HG02798 (cell line): ENCODE data around the gene PTGES2.
"Not testable (repeated sequence)": the region's sequence is repeated elsewhere in the genome, so short reads cannot be mapped to it uniquely, and the experiment has no call there.

Experiments used
- ATAC-seq: cut with Tn5 transposase; IDR thresholded peaks from one replicate; pipeline ENCODE4 v1.9.1; 2021; ENCODE audit warnings: mild to moderate bottlenecking; ENCODE audit not compliant: unreplicated experiment, poor library complexity

PTGES2 gene

DNA sequence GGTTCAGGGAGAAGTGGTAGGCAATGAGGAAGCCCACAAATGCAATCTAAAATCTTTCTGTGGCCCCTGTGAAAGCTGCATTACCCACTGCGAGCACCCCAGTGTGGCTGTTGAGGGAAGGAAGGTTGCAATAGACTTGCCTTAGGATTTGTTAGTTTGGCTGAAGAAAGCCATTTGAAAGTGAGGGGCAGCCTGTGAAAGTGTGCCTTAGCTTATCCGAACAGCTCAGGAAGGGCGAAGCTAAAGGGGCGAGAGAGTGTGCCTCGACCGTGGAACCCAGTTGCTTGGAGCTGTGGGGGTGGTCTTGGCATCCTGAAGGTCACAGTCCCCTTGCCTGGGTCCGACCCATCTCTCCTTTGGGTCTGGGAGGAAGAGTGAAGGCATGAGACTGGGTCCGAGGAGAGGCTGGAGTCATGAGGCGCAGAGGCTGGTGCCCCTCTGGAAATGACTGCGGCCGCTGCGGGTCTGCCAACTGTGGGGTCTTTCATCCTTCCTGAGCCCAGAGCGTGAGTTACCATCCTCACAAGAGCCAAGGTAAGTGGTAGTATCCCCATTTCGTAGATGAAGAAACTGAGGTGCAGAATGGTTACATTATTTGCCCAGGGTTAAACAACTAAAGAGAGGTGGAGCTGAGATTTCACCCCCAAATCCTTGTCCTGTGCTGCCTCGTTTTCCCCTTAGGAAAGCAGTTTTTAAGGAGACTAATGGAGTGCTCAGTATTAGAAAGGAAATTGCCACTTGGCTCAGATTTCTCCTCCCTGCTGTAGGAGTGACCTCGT lies 35.1 kb downstream of the PTGES2 start:
- no peak for ATAC-seq

DNA sequence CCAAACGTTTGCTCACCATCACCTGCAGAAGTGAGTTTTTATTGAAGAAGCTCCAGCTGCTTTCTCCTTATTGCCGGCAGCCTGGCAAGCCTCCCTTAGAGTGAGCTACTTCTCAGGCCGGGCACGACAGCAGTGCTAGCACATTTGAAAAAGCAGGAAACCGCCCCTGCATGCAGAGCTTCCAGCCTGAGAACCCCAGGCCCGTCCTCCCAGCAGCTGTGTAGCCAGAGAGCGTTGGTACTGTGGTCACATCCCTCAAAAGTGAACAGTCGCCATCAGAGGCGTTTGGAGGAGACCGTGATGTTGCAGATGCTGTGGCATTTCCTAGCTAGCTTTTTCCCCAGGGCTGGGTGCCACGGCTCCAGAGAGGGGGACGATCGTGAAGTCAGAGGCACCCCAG lies 36.0 kb downstream of the PTGES2 start:
- no peak for ATAC-seq

DNA sequence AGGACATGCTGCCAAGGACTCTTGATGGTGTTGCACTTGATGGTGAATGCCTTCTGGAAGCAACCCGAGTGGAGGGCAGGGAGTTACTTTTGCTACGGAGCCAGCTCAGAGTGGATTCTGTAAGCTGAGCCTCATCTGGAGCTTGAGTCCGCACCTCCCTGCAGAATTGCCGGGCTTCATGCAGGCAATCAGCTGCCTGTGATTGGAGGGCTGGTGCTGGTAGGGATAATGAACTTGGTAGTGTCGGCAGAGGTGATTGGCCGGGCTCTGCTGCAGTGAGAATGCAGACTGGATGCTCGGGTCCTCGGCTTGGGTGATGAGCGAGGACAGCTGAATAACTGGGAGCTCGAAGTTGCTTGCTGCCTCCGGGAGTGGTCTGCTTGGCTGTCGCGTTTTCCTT lies 36.4 kb downstream of the PTGES2 start:
- no peak for ATAC-seq

DNA sequence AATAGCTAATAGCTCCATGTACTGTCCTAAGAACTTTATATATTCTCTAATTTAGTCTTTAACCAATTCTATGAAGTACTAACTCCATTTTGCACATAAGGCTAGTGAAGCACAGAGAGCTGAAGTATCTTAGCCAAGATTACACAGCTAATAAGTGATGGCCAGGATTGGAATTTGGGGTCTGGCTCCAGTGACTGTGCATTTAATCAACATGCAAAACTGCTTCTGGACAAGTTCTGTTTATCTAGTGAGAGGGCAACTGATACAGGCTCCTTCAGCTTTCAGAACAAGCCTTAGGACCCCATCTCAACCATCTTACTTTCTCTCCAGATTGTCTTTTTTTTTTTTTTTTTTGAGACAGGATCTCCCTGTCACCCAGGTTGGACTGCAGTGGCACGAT lies 38.2 kb downstream of the PTGES2 start:
- no peak for ATAC-seq

DNA sequence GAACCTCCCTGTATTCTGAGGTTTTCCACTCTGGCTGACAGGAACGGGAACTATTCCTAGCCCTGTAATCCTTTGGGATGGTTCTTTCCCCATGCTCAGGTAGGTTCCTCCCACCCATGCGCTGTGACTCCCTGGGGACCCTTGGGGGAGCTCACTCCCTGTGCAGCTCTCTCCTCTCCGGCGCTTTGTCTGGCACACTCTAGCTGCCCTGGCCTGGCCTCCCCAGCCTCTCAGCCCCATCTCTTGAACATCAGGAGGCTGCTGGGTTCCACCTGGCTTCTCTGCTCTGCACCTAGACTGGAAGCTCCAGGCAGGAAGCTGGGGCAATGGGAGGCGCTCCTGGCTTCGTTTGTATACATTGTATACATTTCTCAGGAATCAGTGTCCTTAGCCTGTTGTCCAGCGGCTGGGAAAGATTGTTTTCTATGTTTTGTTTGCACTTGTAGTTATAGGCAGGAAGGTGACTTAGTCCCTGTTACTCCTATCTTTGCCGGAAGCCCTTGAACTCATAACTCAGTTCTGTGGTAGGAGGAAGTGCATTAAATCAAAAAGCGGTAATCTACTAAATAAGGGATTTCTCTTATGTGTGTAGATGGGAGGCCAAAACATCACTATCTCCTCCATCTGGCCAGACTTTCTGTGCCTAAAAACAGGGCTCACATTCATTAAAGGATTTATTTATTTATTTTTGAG lies 39.1 kb downstream of the PTGES2 start:
- no peak for ATAC-seq

DNA sequence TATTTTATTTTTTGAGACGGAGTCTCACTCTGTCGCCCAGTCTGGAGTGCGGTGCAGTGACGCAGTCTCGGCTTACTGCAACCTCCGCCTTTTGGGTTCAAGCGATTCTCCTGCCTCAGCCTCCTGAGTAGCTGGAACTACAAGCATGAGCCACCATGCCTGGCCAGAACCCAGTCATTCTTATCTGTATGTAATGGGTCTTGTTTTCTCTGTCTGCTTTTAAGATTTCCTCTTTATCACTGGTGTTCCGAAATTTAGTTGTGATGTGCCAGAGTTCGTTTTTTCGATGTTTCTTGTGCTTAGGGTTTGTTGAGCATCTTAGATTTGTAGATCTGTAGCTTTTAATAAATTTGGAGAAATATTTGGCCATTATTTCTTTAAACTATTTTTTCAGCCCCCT lies 40.3 kb downstream of the PTGES2 start:
- no peak for ATAC-seq

DNA sequence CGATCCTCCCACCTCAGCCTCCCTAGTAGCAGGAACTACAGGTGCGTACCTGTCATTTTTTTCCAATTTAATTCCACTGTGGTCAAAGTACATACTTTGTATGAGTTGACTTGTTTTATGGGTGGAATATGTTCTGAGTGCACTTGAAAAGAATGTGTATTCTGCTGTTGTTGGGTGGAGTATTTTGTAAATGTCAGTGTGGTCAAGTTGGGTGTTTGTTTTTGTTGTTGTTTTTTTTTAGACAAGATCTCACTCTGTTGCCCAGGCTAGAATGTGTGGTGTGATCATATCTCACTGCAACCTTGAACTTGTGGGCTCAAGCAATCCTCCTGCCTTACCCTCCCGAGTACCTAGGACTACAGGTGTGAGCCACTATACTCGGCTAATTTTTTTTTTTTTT lies 41.6 kb downstream of the PTGES2 start:
- no peak for ATAC-seq

DNA sequence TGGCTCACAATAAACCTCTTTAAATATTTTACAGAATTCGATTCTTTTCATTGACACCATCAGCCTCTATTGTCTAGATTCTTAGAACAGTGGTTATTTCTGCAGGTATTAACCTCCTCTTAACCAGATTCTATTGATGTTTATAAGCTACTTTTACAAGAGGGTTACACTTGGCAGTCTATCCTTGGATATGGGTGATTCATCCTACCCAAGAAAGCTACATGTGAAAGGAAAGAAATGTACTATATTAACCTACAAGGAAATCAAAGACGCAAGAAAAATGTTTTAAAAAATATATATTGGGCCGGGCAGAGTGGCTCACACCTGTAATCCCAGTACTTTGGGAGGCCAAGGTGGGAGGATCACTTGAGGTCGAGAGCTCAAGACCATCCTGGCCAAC lies 42.8 kb downstream of the PTGES2 start:
- no peak for ATAC-seq

DNA sequence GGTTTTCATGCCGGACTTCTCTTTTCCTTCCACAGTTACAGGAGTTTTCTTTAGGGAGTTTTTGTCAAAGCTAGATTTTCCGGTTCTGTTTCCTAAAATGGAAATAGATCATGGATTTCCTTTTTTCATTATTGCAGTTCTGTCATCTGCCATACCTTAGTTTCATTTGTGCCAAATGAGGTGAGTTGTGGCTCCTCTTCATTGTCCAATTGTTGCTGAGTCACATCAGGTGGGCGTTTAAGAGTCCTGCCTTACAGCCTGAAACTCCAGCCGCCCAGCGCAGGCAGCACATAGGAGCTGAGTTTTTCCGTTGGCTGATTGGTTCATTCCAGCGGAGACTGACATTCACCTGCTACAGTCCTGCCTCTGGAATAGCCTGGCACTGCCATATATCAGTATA lies 45.4 kb downstream of the PTGES2 start:
- ATAC-seq, result no peak

DNA sequence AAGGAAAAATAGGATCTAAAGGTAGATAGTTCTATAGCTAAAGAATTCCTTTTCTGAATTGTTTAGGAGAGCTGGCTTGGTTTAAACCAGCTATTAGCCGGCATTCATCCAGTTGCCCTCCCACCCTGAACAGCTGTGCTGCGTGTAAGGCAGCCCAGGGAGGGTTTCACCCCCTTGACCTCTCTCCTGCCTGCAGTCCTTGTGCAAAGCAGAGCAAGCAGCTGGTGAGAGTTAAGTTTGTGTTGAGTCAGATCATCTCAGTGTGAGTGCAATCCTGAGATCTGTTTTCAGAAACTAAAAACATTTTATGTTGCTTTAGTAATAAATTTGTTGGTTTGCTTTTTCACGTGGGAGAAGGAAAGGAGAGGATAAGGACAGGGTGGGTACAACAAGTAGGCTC lies 46.5 kb downstream of the PTGES2 start:
- ATAC-seq, result no peak

DNA sequence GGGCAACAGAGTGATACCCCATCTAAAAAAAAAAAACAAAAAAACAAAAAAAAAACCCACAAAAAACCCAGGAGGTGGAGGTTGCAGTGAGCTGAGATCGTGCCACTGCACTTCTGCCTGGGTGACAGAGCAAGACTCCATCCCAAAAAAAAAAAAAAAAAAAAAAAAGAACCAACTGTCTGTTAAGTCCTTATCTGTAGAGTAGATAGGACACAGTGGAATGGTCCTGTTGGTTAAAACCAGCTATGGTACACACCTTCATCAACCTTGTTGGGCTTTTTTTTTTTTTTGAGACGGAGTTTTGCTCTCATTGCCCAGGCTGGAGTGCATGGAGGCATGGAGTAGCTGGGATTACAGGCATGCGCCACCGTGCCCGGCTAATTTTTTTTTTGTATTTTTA lies 47.3 kb downstream of the PTGES2 start:
- ATAC-seq, result no peak

DNA sequence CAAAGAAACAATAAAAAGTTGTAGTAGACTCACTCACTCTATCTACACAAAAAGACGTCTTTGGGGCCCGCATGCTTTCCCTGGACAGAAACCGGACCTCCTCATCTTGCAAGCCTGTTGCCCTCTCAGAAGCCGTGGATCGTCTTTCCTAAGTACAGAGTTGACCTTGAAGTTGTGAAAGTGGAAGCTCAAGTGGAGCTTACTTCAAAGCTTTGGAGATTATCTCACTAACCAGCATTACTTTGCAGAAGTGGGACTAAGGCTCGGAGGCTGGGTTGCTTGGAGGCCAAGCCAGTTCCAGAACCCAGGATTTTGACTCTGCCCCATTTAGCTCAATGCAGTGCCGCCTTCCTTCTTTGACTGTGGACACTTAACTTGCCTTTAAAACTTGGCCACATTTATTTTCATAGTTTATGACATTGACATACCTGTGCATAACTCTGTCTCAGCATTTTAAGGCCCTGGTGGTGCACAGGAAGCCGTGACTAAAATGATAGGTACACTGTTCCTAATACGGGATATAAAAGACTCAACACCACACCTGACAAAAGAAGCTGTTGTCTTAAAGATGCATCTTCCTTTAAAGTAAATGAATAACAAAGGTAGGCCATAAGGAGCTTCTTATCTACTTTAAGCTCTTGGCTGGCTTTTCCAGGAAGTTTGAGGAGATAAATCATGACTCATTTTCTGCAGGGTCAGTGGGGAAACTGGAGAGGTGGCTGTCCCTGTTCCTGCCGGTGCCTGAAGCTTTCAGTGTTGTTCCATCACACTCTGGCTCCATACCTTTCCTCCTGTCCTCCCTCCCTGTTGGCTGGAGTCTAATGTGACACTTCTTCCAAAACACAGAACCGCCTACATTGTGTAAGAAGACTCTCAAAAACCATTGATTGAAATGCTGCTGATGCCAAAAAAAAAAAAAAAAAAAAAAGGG lies 48.8 kb downstream of the PTGES2 start:
- ATAC-seq, result no peak

DNA sequence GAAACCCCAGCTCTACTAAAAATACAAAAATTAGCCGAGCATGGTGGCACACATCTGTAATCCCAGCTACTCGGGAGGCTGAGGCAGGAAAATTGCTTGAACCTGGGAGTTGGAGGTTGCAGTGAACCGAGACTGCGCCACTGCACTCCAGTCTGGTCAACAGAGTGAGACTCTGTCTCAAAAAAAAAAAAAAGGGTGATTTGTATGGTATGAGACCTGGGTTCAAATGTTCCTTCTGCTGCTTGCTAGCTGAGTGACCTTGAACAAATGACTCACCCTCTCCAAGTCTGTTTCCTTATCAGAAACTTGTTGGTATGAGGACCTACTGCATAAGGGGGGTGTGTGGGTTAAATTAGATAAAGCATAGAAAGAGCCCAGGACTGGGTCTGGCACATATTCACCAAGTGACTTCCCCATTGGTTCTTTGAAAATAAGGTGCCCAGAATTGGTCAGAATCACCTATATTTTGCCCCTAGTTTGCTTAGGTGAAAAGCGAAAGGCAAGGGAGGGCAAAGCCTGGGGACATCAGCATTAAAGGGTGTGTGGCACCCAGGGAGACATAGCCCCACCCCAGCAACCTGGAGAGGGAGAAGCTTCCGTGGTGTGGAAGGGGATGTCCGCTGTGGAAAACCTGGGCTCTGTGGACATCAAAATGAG lies 49.6 kb downstream of the PTGES2 start:
- ATAC-seq, result no peak

DNA sequence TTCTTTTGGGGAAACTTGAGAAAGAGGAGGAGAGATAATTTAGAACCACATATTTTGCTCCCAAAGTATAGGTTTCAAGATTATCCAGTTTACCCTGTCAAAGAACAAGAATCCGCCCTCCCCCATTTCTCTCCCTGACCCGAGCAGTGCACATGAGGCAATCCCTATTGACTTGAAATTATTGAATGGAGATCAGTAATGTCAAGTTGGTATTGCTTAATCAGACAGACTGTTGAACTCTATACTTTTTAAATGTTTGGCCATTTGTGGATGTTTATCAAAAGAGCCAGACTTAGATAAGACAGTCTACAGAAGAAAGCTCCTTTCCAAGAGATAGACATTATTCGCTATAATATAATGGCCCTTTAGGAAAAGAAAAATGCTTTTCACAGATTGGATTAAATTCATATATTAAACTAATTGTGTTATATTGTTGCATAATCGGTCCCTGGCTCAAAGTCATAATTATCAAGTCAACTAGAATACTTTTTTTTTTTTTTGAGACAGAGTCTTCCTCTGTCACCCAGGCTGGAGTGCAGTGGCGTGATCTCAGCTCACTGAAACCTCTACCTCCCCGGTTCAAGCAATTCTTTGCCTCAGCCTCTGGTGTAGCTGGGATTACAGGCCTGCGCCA lies 54.2 kb downstream of the PTGES2 start:
- no peak for ATAC-seq

DNA sequence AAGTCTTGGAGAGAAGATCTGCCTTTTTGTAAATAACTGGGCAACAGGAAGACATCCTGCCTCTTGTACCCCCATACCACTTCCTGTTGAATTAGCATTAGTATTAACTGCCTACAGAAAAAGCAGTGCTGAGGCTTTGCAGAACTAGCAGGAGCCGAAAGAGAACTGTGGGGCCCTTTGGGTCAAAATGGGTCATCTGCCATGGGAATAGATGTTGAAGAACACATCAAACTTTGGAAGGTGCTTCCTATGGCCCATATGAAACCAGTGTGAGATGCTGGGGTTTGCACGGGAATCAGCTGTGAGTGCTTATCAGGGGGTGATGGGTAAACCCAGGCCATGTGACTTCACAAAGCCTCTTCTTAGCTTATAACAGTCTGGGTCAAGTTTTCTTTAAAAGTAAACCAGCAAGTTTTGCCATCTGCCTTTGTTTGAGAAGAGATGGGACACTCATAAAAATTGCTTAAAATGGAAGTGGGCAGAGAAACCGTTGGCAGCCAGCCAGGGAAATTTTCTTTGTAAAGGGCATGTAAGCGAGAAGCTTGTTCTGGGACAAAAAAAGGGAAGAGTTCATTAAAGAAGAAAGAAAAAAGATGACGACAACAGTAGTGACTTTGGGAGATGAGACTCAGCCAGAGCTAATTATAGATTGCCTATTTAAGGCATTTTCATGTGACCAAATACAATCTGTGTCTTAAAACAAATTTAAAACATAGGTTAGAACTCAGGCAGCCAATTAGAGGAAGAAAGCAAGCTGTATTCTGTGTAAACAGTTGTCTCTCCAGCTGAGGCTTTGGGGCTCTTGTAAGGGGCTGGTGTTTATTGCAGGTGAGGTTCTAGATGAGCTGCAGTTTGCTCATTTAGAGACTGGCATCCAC lies 55.1 kb downstream of the PTGES2 start:
- no peak for ATAC-seq

DNA sequence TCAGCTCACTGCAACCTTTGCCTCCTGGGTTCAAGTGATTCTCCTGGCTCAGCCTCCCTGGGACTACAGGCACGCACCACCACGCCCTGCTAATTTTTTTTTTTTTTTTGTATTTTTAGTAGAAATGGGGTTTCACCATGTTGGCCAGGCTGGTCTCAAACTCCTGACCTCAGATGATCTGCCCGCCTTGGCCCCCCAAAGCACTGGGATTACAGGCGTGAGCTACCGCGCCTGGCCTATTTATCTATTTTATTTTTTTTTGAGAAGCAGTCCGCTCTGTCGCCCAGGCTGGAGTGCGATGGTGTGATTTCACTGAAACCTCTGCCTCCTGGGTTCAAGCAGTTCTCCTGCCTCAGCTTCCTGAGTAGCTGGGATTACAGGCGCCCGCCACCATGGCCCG lies 56.1 kb downstream of the PTGES2 start:
- ATAC-seq, result not testable (repeated sequence)

DNA sequence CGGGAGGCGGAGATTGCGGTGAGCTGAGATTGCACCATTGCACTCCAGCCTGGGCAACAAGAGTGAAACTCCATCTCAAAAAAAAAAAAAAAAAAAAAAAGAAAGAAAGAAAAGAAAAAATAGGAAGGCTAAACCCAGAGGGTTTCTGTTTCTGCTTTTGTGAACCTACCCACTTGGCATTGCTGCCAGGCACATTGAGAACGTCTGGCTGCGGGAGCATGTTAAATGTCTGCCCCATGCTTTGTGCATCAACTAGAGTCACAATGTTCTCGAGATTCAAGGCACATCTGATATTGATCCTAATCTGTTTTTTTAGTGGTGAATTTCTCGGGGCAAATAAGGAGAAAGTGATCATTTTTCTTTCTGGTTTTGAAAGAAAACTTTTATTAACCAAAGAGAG lies 56.7 kb downstream of the PTGES2 start:
- no peak for ATAC-seq
